GM19372 (cell line): ENCODE results near the gene NRCAM.
"Not testable (repeated sequence)": the region's sequence is repeated elsewhere in the genome, so short reads cannot be mapped to it uniquely, and the experiment has no call there.

Source experiments
- ATAC-seq: cut with Tn5 transposase; IDR thresholded peaks from one replicate; pipeline ENCODE4 v1.9.1; 2021; ENCODE audit warnings: mild to moderate bottlenecking, low read depth, moderate library complexity; ENCODE audit not compliant: unreplicated experiment

NRCAM gene

GRCh38 chr7:108404509-108405420 is 51.5 kb downstream of the NRCAM start:
- no peak for ATAC-seq

- ATAC-seq = no peak
These were observed 52.5 kb downstream of the NRCAM start for GRCh38 chr7:108403597-108404217.

- ATAC-seq = no peak
These were observed 53.4 kb downstream of the NRCAM start for GRCh38 chr7:108402865-108403264.

- ATAC-seq = no peak
These were observed 60.2 kb downstream of the NRCAM start for GRCh38 chr7:108396080-108396479.

GRCh38 chr7:108395426-108395825 is 60.8 kb downstream of the NRCAM start:
- no peak for ATAC-seq

GRCh38 chr7:108393097-108393496 is 63.1 kb downstream of the NRCAM start:
- ATAC-seq = not testable (repeated sequence)

- not testable (repeated sequence) for ATAC-seq
These were observed 68.5 kb downstream of the NRCAM start for GRCh38 chr7:108387686-108388085.

- no peak for ATAC-seq
These were observed 70.3 kb downstream of the NRCAM start for GRCh38 chr7:108385834-108386422.

- no peak for ATAC-seq
These were observed 71.3 kb downstream of the NRCAM start for GRCh38 chr7:108384716-108385483.

- no peak for ATAC-seq
These were observed 73.3 kb downstream of the NRCAM start for GRCh38 chr7:108382932-108383331.

GRCh38 chr7:108380517-108380916 is 75.7 kb downstream of the NRCAM start:
- no peak for ATAC-seq

- ATAC-seq = no peak
These were observed 80.0 kb downstream of the NRCAM start for GRCh38 chr7:108376206-108376605.

GRCh38 chr7:108375668-108376067 is 80.6 kb downstream of the NRCAM start:
- no peak for ATAC-seq

GRCh38 chr7:108374899-108375298 is 81.3 kb downstream of the NRCAM start:
- no peak for ATAC-seq

GRCh38 chr7:108372618-108373017 is 83.6 kb downstream of the NRCAM start:
- ATAC-seq = no peak

GRCh38 chr7:108370616-108371015 is 85.6 kb downstream of the NRCAM start:
- no peak for ATAC-seq

GRCh38 chr7:108368466-108368865 is 87.8 kb downstream of the NRCAM start:
- no peak for ATAC-seq

- no peak for ATAC-seq
These were observed 88.3 kb downstream of the NRCAM start for GRCh38 chr7:108367946-108368345.

- ATAC-seq = no peak
These were observed 88.9 kb downstream of the NRCAM start for GRCh38 chr7:108367314-108367713.

GRCh38 chr7:108363659-108364058 is 92.6 kb downstream of the NRCAM start:
- ATAC-seq = no peak
